SK-N-MC (cell line): Measurements from ENCODE around the gene AMOTL2.

Source experiments
- DNase-seq: peaks from one replicate; pipeline ENCODE4 v3.0.0-alpha.2; 2011; ENCODE audit warnings: low read depth, low spot score
- H3K27ac ChIP-seq: fragments of 200-600 bp; sonication (generic); 2 replicates; pipeline ENCODE4 v1.5.1; 2016; ENCODE audit warnings: mixed run types
- H3K36me3 ChIP-seq: fragments of 200-600 bp; sonication (generic); 2 replicates; pipeline ENCODE4 v1.6.1; 2017; ENCODE audit warnings: antibody characterized with exemption, low read length, mixed read lengths; ENCODE audit not compliant: insufficient read depth
- H3K4me3 ChIP-seq: fragments of 200-600 bp; sonication (generic); 2 replicates; pipeline ENCODE4 v1.5.1; 2016
- H3K9ac ChIP-seq: fragments of 200-600 bp; sonication (generic); 2 replicates; pipeline ENCODE4 v1.8.0; 2017; ENCODE audit warnings: mixed run types, mixed read lengths; ENCODE audit not compliant: insufficient read length
- H3K9me3 ChIP-seq: fragments of 200-600 bp; sonication (generic); 2 replicates; pipeline ENCODE4 v1.6.1; 2017; ENCODE audit warnings: low read depth, mild to moderate bottlenecking, antibody characterized with exemption, low read length, moderate library complexity, mixed read lengths
- EZH2 ChIP-seq: fragments of 200-600 bp; sonication (generic); IDR thresholded peaks from one replicate; pipeline ENCODE4 v1.6.1; 2017; ENCODE audit warnings: antibody characterized with exemption
- FOXP2 ChIP-seq: optimal IDR thresholded peaks from 2 replicates; pipeline ENCODE3; 2011; ENCODE audit warnings: mild to moderate bottlenecking, moderate library complexity; ENCODE audit not compliant: insufficient read depth; ENCODE audit errors: extremely low read length, control extremely low read depth
- POLR2AphosphoS5 ChIP-seq: IDR thresholded peaks from 2 replicates; pipeline ENCODE4 v1.6.1; 2012; ENCODE audit warnings: mild to moderate bottlenecking, low read depth, low read length, borderline replicate concordance

The AMOTL2 gene

DNA sequence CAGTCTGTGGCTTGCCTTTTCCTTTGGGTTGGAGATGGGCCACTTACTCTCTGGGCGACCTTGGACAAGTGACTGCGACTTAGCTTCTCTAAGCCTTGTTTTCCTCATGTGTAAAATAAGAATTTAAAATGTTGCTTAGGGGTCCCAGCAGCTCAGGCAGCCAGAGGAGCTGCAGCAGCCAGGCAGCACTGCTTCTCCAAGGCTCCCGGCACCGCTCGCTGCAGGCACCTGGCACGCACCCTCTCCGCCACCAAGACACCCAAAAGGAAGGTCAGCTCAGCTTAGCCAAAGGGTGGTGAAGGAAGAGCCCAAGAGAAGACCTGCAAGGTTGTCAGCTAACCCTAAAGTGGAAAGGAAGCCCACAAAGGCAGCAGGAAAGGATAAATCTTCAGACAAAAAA is 10.7 kb upstream of the AMOTL2 start:
- H3K4me3 ChIP-seq: no peak overlapping the region
- DNase-seq: no peak
- TF ChIP-seq EZH2 (no peak), POLR2AphosphoS5 (no peak)
- no peak overlapping the region for H3K27ac ChIP-seq
- no peaks in the 10 kb centered on the region for H3K36me3 ChIP-seq
- H3K9me3 ChIP-seq: no peaks in the 10 kb centered on the region
- H3K9ac ChIP-seq: no peak overlapping the region

DNA sequence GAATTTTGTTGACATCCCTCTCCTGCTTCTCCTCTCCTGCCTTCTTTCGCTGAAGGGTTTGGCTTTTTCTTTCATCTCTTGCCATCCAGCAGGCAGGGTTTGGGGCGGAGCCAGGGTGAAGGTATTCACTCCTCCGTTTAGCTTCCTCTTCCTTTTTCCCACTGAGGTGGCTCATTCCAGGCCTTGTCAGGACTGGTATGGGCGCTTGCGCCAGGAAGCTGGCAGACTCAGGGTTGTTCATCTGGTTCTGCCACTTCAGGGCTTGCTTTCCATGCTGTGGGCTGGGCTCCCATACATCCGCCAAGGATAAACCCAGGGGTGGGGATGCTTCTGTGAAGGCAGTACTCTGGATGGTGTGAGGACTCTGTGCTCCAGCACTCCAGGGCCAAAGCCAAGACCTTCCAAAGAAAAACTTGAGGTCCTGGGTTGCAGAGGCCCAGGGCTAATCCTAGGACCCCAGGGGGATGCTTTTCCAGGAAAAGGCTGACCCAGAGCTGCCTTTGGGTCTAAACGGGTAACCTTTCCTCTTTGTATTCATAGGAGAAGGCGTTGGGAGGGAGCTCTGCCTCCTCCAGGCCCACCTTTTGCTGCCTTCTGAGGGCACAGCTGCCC is 7.7 kb upstream of the AMOTL2 start:
- Histone ChIP-seq H3K9me3 (no peaks in the 10 kb centered on the region), H3K9ac (no peak overlapping the region), H3K36me3 (no peaks in the 10 kb centered on the region), H3K27ac (no peak overlapping the region), H3K4me3 (no peak overlapping the region)
- DNase-seq: no peak
- TF ChIP-seq FOXP2 (no peak), EZH2 (no peak), POLR2AphosphoS5 (no peak)

DNA sequence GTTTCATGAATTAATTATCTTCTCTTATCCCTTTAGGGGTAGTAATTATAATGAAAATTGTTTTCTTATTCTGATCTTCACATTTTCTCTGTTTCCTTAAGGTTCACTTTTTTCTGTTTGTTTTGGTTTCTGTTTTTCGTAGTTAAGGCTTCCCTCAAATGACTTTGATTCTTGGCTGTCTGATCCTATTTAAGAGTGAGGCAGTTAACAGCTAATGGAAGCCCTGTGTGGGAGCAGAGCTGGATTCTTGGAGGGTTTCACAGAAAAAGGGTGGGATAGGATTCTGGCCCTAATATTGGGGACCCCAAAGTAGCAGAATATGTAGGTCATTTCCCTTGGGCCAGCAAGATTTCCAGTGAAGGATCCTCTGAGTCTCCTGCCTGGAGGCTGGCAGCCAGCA is 6.8 kb upstream of the AMOTL2 start:
- H3K36me3 ChIP-seq: no peaks in the 10 kb centered on the region
- DNase-seq: no peak
- H3K4me3 ChIP-seq: no peak overlapping the region
- no peaks in the 10 kb centered on the region for H3K9me3 ChIP-seq
- H3K9ac ChIP-seq: no peak overlapping the region
- no peak for TF ChIP-seq EZH2
- no peak for TF ChIP-seq POLR2AphosphoS5
- TF ChIP-seq FOXP2: no peak
- H3K27ac ChIP-seq: no peak overlapping the region

DNA sequence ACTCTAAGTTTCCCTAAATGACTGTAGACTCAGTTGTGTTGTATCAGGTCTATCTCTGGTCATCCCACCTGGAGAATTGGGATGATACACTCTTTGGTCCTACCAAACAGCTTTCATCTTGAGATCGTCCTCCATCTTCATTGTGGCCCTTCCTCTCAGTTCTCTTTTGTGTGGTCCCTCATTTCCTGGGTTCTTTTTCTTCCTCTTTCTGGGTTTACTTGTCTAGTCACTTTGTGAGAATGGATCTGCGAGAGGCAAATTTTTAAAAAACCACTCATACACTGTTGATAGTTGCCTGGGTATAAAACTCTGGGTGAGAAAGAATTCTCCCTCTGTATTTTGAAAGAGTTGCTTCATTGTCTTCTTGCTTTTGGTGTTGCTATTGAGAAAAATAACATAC is 6.0 kb upstream of the AMOTL2 start:
- Histone ChIP-seq H3K9ac (no peak overlapping the region), H3K36me3 (no peaks in the 10 kb centered on the region), H3K4me3 (no peak overlapping the region), H3K9me3 (no peaks in the 10 kb centered on the region), H3K27ac (no peak overlapping the region)
- DNase-seq: no peak
- no peak for TF ChIP-seq FOXP2
- TF ChIP-seq EZH2: no peak
- TF ChIP-seq POLR2AphosphoS5: no peak

DNA sequence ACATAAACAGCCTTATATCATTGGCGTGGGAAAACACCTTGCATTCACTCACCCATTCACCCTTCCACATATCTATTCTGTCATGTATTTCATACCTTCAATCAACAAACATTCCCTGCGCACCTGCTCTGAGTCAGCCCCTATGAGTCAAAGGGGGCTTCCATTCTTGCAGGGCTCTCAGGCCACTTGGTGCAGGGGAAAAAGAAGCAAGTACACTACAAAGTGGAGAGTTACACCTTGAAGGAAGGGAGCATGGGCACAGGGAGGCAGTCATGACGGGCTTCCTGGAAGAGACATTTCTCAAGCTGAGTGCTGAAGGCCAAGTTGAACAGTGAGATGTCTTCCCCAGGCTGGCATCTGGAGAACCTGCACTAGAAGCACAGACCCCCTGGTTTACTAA is 4.6 kb upstream of the AMOTL2 start:
- H3K9me3 ChIP-seq: no peaks in the 10 kb centered on the region
- no peaks in the 10 kb centered on the region for H3K36me3 ChIP-seq
- no peak for TF ChIP-seq EZH2
- no peak for TF ChIP-seq POLR2AphosphoS5
- TF ChIP-seq FOXP2: no peak
- no peak for DNase-seq
- H3K27ac ChIP-seq: no peak overlapping the region
- H3K9ac ChIP-seq: no peak overlapping the region
- no peak overlapping the region for H3K4me3 ChIP-seq

DNA sequence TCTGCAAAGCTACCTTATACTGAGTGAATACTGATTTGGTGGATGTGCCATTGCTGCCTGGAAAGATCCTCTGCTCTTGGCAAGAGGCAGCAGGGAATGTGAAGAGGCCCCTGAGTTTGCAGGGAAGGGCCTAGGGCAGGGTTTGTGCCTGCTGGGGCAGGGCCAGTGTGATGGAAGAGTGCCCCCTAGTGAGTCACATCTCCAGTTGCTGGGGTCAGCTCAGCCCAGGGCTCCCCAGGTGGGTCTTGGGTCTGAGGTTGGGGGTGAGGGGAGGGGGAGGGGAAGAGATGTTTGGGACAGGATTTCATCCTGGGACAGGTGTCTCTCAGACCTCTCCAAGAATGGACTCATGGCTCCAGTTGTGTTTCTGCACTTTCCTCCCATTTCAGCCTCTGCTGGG is 4.1 kb upstream of the AMOTL2 start:
- DNase-seq: no peak
- TF ChIP-seq EZH2 (no peak), POLR2AphosphoS5 (no peak), FOXP2 (no peak)
- Histone ChIP-seq H3K9me3 (no peaks in the 10 kb centered on the region), H3K4me3 (no peak overlapping the region), H3K9ac (no peak overlapping the region), H3K27ac (no peak overlapping the region), H3K36me3 (no peaks in the 10 kb centered on the region)

DNA sequence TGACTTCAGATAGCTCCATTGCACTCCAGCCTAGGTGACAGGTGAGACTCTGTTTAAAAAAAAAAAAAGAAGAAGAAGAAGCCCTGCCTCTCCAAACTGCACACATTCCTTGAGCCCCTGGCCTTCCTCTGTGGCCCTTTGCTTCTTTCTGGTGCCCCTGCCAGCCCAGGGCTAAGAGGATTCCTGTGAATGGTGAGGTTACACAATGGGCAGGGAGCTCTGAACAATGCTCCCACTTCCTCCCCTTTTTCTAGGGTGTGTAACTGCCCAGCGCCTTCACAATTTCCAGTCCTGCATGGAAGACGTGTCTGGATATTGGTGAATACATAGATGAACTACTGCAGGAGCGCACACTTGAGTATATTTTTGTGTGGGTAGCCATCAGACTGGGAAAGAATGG is 3.6 kb upstream of the AMOTL2 start:
- H3K4me3 ChIP-seq: no peak overlapping the region
- no peaks in the 10 kb centered on the region for H3K9me3 ChIP-seq
- TF ChIP-seq FOXP2 (no peak), POLR2AphosphoS5 (no peak), EZH2 (no peak)
- no peak for DNase-seq
- H3K9ac ChIP-seq: no peak overlapping the region
- no peaks in the 10 kb centered on the region for H3K36me3 ChIP-seq
- H3K27ac ChIP-seq: no peak overlapping the region

DNA sequence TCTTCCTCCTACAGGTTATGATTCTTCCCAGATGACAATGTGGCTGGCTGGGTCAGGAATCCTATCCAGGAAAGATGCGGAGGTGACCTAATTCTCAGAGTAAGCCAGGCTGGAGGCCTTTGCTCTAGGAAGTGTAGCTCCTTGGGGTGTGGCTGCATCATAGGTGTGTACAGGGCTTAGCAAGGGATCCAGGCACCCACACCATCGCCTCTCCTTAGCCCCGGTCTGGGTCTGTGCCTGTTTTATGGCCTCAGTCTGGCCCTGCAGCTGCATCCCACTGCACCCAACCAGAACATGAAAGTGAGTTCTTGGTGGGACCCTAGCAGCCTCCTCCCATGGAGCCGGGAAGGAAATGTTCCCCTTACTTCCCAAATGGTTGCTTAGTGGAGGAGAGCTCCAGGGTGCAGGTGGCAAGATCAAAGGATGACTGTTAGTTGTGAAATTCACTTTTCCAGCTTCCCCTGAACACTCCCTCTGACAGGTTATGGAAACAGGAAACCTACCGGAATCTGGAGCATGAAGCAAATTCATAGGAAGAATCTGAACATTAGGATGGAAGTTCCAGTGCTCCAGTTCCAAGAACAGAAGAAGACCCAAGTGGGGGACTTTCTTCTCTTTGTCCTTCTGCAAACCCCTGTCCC is 2.7 kb upstream of the AMOTL2 start:
- DNase-seq: no peak
- Histone ChIP-seq H3K9ac (no peak overlapping the region), H3K9me3 (no peaks in the 10 kb centered on the region), H3K36me3 (peaks cover 2% of the 10 kb centered on the region), H3K27ac (no peak overlapping the region), H3K4me3 (no peak overlapping the region)
- TF ChIP-seq FOXP2: no peak
- no peak for TF ChIP-seq EZH2
- TF ChIP-seq POLR2AphosphoS5: no peak

DNA sequence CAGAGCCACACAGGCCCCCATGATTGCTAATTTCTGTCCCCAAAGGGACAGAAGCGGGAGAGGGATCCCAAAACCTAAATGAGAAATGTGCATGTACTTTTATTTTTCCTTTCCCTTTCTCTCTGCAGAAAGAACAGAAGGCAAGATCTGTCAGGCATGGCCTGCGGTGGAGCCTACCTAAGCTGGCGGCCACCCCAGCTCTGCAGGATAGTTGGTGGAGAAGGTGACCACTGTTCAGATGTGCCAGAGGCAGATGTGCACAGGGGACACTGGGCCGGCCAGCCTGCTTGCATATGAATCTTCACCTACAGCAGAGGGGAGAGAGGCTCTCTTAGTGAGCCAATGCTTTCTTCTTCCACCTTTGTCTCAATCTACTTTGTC is 2.1 kb upstream of the AMOTL2 start:
- Histone ChIP-seq H3K9me3 (no peaks in the 10 kb centered on the region), H3K4me3 (no peak overlapping the region), H3K27ac (no peak overlapping the region), H3K36me3 (peaks cover 8% of the 10 kb centered on the region), H3K9ac (no peak overlapping the region)
- TF ChIP-seq FOXP2: no peak
- DNase-seq: no peak
